Epithelial cell of esophagus (primary cell): Measurements from ENCODE around the gene TMPRSS12.
A peak's percentile ranks its signal among the peaks of the same experiment; 100 is the strongest.
"Not testable (repeated sequence)": the region's sequence is repeated elsewhere in the genome, so short reads cannot be mapped to it uniquely, and the experiment has no call there.

ENCODE experiments used
- DNase-seq: peaks from one replicate; pipeline ENCODE4 v3.0.0; 2010; ENCODE audit warnings: low read depth
- H3K4me3 ChIP-seq: 2 replicates; pipeline ENCODE4 v1.5.1; 2011; ENCODE audit warnings: mild to moderate bottlenecking, low read length, control low read depth
- TF ChIP-seq, protein P1 (sequence below): IDR thresholded peaks from 2 replicates; pipeline ENCODE4 v1.5.1; 2011; ENCODE audit warnings: low read depth, mild to moderate bottlenecking, low read length, control low read depth, inconsistent platforms; ENCODE audit not compliant: insufficient read depth; ENCODE audit errors: missing control alignments

The TMPRSS12 gene

GRCh38 chr12:50882563-50882962 lies 39.8 kb downstream of the TMPRSS12 start:
- no peak overlapping the region for H3K4me3 ChIP-seq
- DNase-seq, result no peak
- TF ChIP-seq, protein P1, sequence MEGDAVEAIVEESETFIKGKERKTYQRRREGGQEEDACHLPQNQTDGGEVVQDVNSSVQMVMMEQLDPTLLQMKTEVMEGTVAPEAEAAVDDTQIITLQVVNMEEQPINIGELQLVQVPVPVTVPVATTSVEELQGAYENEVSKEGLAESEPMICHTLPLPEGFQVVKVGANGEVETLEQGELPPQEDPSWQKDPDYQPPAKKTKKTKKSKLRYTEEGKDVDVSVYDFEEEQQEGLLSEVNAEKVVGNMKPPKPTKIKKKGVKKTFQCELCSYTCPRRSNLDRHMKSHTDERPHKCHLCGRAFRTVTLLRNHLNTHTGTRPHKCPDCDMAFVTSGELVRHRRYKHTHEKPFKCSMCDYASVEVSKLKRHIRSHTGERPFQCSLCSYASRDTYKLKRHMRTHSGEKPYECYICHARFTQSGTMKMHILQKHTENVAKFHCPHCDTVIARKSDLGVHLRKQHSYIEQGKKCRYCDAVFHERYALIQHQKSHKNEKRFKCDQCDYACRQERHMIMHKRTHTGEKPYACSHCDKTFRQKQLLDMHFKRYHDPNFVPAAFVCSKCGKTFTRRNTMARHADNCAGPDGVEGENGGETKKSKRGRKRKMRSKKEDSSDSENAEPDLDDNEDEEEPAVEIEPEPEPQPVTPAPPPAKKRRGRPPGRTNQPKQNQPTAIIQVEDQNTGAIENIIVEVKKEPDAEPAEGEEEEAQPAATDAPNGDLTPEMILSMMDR, result no peak

GRCh38 chr12:50887191-50887590 lies 44.5 kb downstream of the TMPRSS12 start:
- no peak overlapping the region for H3K4me3 ChIP-seq
- no peak for DNase-seq
- TF ChIP-seq, protein P1, result no peak

- DNase-seq, result no peak
- no peak overlapping the region for H3K4me3 ChIP-seq
- TF ChIP-seq, protein P1, result no peak
Measured at GRCh38 chr12:50888666-50889065, 45.9 kb downstream of the TMPRSS12 start.

DNA sequence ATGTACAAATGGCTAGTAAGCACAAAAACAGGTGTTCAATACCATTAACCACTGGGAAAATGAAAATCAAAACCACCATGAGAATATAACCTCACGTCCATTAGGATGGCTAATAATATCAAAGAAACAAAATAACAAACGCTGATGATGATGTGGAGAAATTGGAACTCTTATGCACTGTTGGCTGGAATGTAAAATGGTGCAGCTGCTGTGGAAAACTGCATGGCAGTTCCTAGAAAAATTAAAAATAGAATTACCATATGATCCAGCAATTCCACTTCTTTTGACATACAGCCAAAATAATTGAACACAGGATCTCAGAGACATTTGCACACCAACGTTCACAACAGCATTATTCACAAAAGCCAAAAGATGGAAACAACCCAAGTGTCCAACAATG lies 51.5 kb downstream of the TMPRSS12 start:
- no peak overlapping the region for H3K4me3 ChIP-seq
- no peak for DNase-seq
- TF ChIP-seq, protein P1, result no peak

GRCh38 chr12:50901685-50902113 lies 59.0 kb downstream of the TMPRSS12 start:
- DNase-seq, result no peak
- TF ChIP-seq, protein P1, result no peak
- H3K4me3 ChIP-seq, result no peak overlapping the region

DNA sequence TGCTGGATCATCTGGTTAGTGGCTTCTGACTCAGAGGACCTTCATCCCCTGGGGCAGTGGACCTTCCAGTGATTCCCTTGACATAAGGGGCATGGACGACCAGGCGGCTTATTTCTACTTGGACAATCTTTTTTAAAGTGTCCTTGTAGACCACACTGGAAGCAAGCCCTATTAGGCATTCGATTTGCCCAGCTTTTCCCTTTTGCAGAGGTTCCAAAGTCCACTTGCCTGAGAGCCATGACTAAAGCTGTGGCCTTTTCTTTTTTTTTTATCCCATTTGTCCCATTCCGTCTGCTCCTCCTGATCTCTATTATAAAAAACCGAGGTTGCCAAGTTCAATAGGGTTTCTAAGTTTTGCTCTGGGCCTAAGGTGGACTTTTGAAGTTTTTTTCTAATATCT lies 65.8 kb downstream of the TMPRSS12 start:
- H3K4me3 ChIP-seq, DNase-seq: not testable (repeated sequence)

GRCh38 chr12:50912361-50912760 lies 69.6 kb downstream of the TMPRSS12 start:
- DNase-seq, result not testable (repeated sequence)

DNA sequence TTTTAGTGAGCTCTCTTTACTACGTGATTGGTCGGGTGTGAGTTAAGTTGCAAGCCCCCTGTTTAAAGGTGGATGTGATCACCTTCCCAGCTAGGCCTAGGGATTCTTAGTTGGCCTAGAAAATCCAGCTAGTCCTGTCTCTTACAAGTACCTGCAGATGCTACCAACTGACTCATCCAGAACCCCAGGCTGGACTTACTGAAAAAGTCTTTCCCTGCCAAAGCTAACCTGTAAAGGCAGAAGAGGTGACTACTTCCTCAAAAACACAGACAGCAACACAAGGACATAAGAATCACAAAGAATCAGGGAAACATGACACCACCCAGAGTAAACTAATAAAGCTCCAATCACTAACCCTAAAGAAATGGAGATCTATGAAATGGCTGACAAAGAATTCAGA lies 70.5 kb downstream of the TMPRSS12 start:
- peak; percentile 79 for DNase-seq
- TF ChIP-seq, protein P1, result no peak
- no peak overlapping the region for H3K4me3 ChIP-seq

More at GRCh38 chr12:50912361-50912760, 69.6 kb downstream of the TMPRSS12 start:
- H3K4me3 ChIP-seq, result not testable (repeated sequence)
